ENCODE data around the gene VPS13C.

Gene VPS13C

DNA sequence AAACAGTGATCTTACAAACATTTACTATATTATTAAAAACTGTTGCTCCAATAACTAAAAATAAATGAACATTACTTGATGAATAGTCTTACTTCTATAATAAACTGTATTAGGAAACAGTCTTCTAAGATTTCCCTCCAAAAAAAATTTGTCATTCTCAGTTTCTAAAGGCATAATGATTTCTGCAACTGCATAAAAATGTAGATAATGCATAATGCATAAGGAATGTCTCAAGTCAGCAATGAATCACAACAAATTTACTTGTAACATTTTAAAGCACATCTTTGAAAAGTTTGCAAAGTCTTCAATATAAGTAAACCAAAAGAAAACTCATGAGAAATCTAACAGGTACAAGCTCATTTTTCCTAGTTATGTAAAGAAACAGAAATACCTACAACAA lies 113.5 kb downstream of the VPS13C start:
- Histone ChIP-seq H3K4me3 (ENCODE audit: low read length in 2 of 2) (no peak overlapping the region), H3K36me3 (replicated peaks in 1 of 2; ENCODE audit: control insufficient read depth in 2 of 2, insufficient read depth in 2 of 2, low read length in 2 of 2) (peaks cover 3 to 74% of the 10 kb centered on the region in 2 donors), H4K8ac (ENCODE audit: low read depth, low read length) (no peak overlapping the region), H3K4me1 (ENCODE audit: control insufficient read depth in 2 of 2, insufficient read depth in 1 of 2, low read depth in 1 of 2, low read length in 2 of 2) (no peaks in the 10 kb centered on the region), H2BK15ac (ENCODE audit: low read length) (no peak overlapping the region), H2AK5ac (ENCODE audit: low read depth, low read length) (no peak overlapping the region), H3K9me3 (replicated peaks in 1 of 2; ENCODE audit: control insufficient read depth in 2 of 2, insufficient read depth in 1 of 2, low read depth in 1 of 2, low read length in 2 of 2) (peaks cover 0 to 15% of the 10 kb centered on the region in 2 donors), H2BK12ac (ENCODE audit: low read length) (no peak overlapping the region), H4K91ac (ENCODE audit: low read depth, low read length, poor library complexity) (no peak overlapping the region), H3K27me3 (ENCODE audit: control insufficient read depth in 3 of 3, insufficient read depth in 3 of 3, low read depth in 1 of 3, low read length in 3 of 3) (no peaks in the 10 kb centered on the region), H3K79me1 (ENCODE audit: low read depth, low read length) (no peaks in the 10 kb centered on the region), H3K4ac (ENCODE audit: low read length) (no peak overlapping the region), H2BK120ac (ENCODE audit: low read depth, low read length) (no peak overlapping the region), H3K9ac (ENCODE audit: low read depth, low read length, poor library complexity) (no peak overlapping the region), H3K14ac (ENCODE audit: low read length) (no peak overlapping the region), H3K23ac (ENCODE audit: low read depth, low read length, poor library complexity) (no peak overlapping the region), H3K27ac (replicated peaks; ENCODE audit: low read length) (no peak overlapping the region), H2BK5ac (ENCODE audit: low read length) (no peak overlapping the region), H3K18ac (ENCODE audit: low read length) (no peak overlapping the region), H3K4me2 (ENCODE audit: insufficient read depth, low read length, poor library complexity, severe bottlenecking) (no peak overlapping the region), H2AFZ (ENCODE audit: low read length) (no peak overlapping the region)
- no peak for DNase-seq (ENCODE audit: low spot score)

GRCh38 chr15:61943992-61944391 lies 116.3 kb downstream of the VPS13C start:
- Histone ChIP-seq H3K4ac (ENCODE audit: low read length) (no peak overlapping the region), H4K91ac (ENCODE audit: low read depth, low read length, poor library complexity) (no peak overlapping the region), H3K27ac (replicated peaks; ENCODE audit: low read length) (no peak overlapping the region), H3K79me1 (ENCODE audit: low read depth, low read length) (no peaks in the 10 kb centered on the region), H4K8ac (ENCODE audit: low read depth, low read length) (no peak overlapping the region), H3K18ac (ENCODE audit: low read length) (no peak overlapping the region), H2BK120ac (ENCODE audit: low read depth, low read length) (no peak overlapping the region), H2AFZ (ENCODE audit: low read length) (no peak overlapping the region), H3K14ac (ENCODE audit: low read length) (no peak overlapping the region), H3K9ac (ENCODE audit: low read depth, low read length, poor library complexity) (no peak overlapping the region), H2BK12ac (ENCODE audit: low read length) (no peak overlapping the region), H3K4me1 (ENCODE audit: control insufficient read depth in 2 of 2, insufficient read depth in 1 of 2, low read depth in 1 of 2, low read length in 2 of 2) (no peaks in the 10 kb centered on the region), H3K36me3 (replicated peaks in 1 of 2; ENCODE audit: control insufficient read depth in 2 of 2, insufficient read depth in 2 of 2, low read length in 2 of 2) (peaks cover 3 to 69% of the 10 kb centered on the region in 2 donors), H3K4me2 (ENCODE audit: insufficient read depth, low read length, poor library complexity, severe bottlenecking) (no peak overlapping the region), H3K23ac (ENCODE audit: low read depth, low read length, poor library complexity) (no peak overlapping the region), H3K9me3 (replicated peaks in 1 of 2; ENCODE audit: control insufficient read depth in 2 of 2, insufficient read depth in 1 of 2, low read depth in 1 of 2, low read length in 2 of 2) (peaks cover 0 to 15% of the 10 kb centered on the region in 2 donors), H2BK5ac (ENCODE audit: low read length) (no peak overlapping the region), H2AK5ac (ENCODE audit: low read depth, low read length) (no peak overlapping the region), H3K27me3 (ENCODE audit: control insufficient read depth in 3 of 3, insufficient read depth in 3 of 3, low read depth in 1 of 3, low read length in 3 of 3) (no peaks in the 10 kb centered on the region), H2BK15ac (ENCODE audit: low read length) (no peak overlapping the region), H3K4me3 (ENCODE audit: low read length in 2 of 2) (no peak overlapping the region)
- no CpG with 5 or more reads among the region's 2 CpGs for WGBS, 2 donors (ENCODE audit: extremely low coverage in 2 of 2, insufficient read length in 2 of 2, insufficient replicate concordance in 1 of 2)
- no peak for DNase-seq (ENCODE audit: low spot score)

GRCh38 chr15:61938249-61938648 lies 122.0 kb downstream of the VPS13C start:
- Histone ChIP-seq H3K79me1 (ENCODE audit: low read depth, low read length) (no peaks in the 10 kb centered on the region), H3K9me3 (replicated peaks in 1 of 2; ENCODE audit: control insufficient read depth in 2 of 2, insufficient read depth in 1 of 2, low read depth in 1 of 2, low read length in 2 of 2) (no peaks in the 10 kb centered on the region), H2BK5ac (ENCODE audit: low read length) (no peak overlapping the region), H4K91ac (ENCODE audit: low read depth, low read length, poor library complexity) (no peak overlapping the region), H2BK120ac (ENCODE audit: low read depth, low read length) (no peak overlapping the region), H2BK12ac (ENCODE audit: low read length) (no peak overlapping the region), H3K4me1 (ENCODE audit: control insufficient read depth in 2 of 2, insufficient read depth in 1 of 2, low read depth in 1 of 2, low read length in 2 of 2) (no peaks in the 10 kb centered on the region), H2BK15ac (ENCODE audit: low read length) (no peak overlapping the region), H3K9ac (ENCODE audit: low read depth, low read length, poor library complexity) (no peak overlapping the region), H3K4ac (ENCODE audit: low read length) (no peak overlapping the region), H3K18ac (ENCODE audit: low read length) (no peak overlapping the region), H3K36me3 (replicated peaks in 1 of 2; ENCODE audit: control insufficient read depth in 2 of 2, insufficient read depth in 2 of 2, low read length in 2 of 2) (peaks cover 1 to 43% of the 10 kb centered on the region in 2 donors), H4K8ac (ENCODE audit: low read depth, low read length) (no peak overlapping the region), H2AFZ (ENCODE audit: low read length) (no peak overlapping the region), H2AK5ac (ENCODE audit: low read depth, low read length) (no peak overlapping the region), H3K27me3 (ENCODE audit: control insufficient read depth in 3 of 3, insufficient read depth in 3 of 3, low read depth in 1 of 3, low read length in 3 of 3) (no peaks in the 10 kb centered on the region), H3K27ac (replicated peaks; ENCODE audit: low read length) (no peak overlapping the region), H3K4me2 (ENCODE audit: insufficient read depth, low read length, poor library complexity, severe bottlenecking) (no peak overlapping the region), H3K4me3 (ENCODE audit: low read length in 2 of 2) (no peak overlapping the region), H3K23ac (ENCODE audit: low read depth, low read length, poor library complexity) (no peak overlapping the region), H3K14ac (ENCODE audit: low read length) (no peak overlapping the region)
- WGBS, 2 donors (ENCODE audit: extremely low coverage in 2 of 2, insufficient read length in 2 of 2, insufficient replicate concordance in 1 of 2): no CpG with 5 or more reads among the region's 1 CpG
- DNase-seq (ENCODE audit: low spot score): no peak

DNA sequence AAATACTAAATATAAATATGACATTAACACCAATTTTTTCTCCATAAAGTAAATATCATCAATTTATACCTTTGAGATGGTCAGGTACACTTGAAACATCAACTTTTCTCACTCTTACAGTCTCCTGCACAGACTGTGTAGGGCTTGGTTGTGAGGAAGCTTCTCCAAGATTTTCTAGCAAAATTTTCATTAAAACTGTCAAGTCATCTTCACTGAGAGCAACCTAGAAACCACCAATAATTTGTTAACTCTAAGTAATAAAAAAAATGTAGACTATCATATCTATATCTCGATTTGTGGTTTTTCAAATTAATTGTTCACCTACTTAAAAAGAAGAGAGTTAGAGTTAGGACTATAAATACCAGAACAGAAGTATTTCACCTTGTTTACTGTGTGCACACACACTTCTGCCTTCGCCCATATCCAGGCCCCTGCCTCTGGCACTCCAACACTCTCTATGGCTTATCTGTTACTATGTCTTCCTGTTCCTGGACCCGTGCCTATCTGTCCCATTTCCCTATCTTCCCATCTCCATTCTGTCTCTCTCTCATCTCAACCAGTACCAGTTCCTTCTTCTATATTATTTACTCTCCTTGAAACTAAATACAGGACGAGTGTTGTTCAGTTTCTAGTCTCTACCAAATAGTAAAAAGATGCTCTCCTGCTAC lies 123.6 kb downstream of the VPS13C start:
- Histone ChIP-seq H3K4me3 (ENCODE audit: low read length in 2 of 2) (no peak overlapping the region), H3K27ac (replicated peaks; ENCODE audit: low read length) (no peak overlapping the region), H4K91ac (ENCODE audit: low read depth, low read length, poor library complexity) (no peak overlapping the region), H3K79me1 (ENCODE audit: low read depth, low read length) (no peaks in the 10 kb centered on the region), H2BK5ac (ENCODE audit: low read length) (no peak overlapping the region), H3K9me3 (replicated peaks in 1 of 2; ENCODE audit: control insufficient read depth in 2 of 2, insufficient read depth in 1 of 2, low read depth in 1 of 2, low read length in 2 of 2) (no peaks in the 10 kb centered on the region), H2BK15ac (ENCODE audit: low read length) (no peak overlapping the region), H2BK12ac (ENCODE audit: low read length) (no peak overlapping the region), H3K27me3 (ENCODE audit: control insufficient read depth in 3 of 3, insufficient read depth in 3 of 3, low read depth in 1 of 3, low read length in 3 of 3) (no peaks in the 10 kb centered on the region), H3K4me2 (ENCODE audit: insufficient read depth, low read length, poor library complexity, severe bottlenecking) (no peak overlapping the region), H3K4me1 (ENCODE audit: control insufficient read depth in 2 of 2, insufficient read depth in 1 of 2, low read depth in 1 of 2, low read length in 2 of 2) (no peaks in the 10 kb centered on the region), H3K23ac (ENCODE audit: low read depth, low read length, poor library complexity) (no peak overlapping the region), H3K9ac (ENCODE audit: low read depth, low read length, poor library complexity) (no peak overlapping the region), H2AK5ac (ENCODE audit: low read depth, low read length) (no peak overlapping the region), H2AFZ (ENCODE audit: low read length) (no peak overlapping the region), H2BK120ac (ENCODE audit: low read depth, low read length) (no peak overlapping the region), H3K14ac (ENCODE audit: low read length) (no peak overlapping the region), H3K4ac (ENCODE audit: low read length) (no peak overlapping the region), H3K36me3 (replicated peaks in 1 of 2; ENCODE audit: control insufficient read depth in 2 of 2, insufficient read depth in 2 of 2, low read length in 2 of 2) (peaks cover 1 to 43% of the 10 kb centered on the region in 2 donors), H4K8ac (ENCODE audit: low read depth, low read length) (no peak overlapping the region), H3K18ac (ENCODE audit: low read length) (no peak overlapping the region)
- WGBS, 2 donors (ENCODE audit: extremely low coverage in 2 of 2, insufficient read length in 2 of 2, insufficient replicate concordance in 1 of 2): no CpG with 5 or more reads among the region's 4 CpGs
- no peak for DNase-seq (ENCODE audit: low spot score)
